Measurements from ENCODE around the gene ZNF512.

DNA sequence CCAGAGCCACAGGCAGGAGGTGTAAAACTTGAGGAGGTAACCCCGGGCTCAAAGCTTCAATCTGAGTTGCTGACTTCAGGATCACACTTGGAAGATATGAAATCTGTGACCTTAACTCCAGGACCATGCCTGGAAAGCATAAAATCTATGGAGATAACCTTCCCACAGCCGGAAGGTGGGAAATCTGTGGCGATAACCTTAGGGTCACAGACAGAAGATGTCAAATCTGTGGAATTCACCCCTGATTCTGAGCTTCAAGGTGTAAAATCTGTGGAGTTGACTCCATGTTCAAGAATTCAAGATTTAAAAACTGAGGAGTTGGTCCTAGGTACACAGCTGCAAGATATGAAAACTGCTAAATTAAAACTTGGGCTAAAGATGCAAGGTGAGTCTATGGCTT lies 11.6 kb upstream of the ZNF512 start:
- no peak for TF ChIP-seq EZH2 (IDR thresholded peaks at IDR 0.05; ENCODE audit: borderline replicate concordance, low read length)
- TF ChIP-seq, protein P1, sequence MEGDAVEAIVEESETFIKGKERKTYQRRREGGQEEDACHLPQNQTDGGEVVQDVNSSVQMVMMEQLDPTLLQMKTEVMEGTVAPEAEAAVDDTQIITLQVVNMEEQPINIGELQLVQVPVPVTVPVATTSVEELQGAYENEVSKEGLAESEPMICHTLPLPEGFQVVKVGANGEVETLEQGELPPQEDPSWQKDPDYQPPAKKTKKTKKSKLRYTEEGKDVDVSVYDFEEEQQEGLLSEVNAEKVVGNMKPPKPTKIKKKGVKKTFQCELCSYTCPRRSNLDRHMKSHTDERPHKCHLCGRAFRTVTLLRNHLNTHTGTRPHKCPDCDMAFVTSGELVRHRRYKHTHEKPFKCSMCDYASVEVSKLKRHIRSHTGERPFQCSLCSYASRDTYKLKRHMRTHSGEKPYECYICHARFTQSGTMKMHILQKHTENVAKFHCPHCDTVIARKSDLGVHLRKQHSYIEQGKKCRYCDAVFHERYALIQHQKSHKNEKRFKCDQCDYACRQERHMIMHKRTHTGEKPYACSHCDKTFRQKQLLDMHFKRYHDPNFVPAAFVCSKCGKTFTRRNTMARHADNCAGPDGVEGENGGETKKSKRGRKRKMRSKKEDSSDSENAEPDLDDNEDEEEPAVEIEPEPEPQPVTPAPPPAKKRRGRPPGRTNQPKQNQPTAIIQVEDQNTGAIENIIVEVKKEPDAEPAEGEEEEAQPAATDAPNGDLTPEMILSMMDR (conservative IDR thresholded peaks at IDR 0.05 in 1 of 2, IDR thresholded peaks at IDR 0.05 in 1 of 2; ENCODE audit: extremely low read depth in 1 of 2, insufficient read depth in 1 of 2, low read depth in 1 of 2, low read length in 2 of 2), result no peak

Data from mammary epithelial cell (primary cell).